Measurements from ENCODE around the gene MAPK4.

MAPK4 gene

DNA sequence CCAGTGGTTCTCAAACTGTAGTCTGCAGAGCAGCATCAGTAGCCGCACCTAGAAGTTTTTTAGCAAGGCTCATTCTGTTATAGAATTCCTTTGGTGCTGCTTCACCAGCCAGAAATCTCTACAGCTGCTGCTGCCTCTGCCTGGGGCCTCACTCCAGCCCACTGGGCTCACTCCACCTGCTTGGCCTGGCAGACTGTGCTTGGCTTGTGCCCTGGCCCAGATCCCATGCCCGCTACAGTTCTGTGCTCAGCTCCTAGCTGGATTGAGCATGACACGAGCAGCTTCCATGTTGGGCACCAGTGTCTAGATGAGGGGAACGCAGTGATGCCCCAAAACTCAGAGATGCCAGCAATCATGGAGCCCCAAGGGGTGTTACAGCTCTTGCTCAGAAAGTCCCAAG lies 22.6 kb downstream of the MAPK4 start:
- H3K4me3 ChIP-seq (ENCODE audit: low read depth, low read length, poor library complexity, severe bottlenecking), result no peak overlapping the region
- no peak for TF ChIP-seq EZH2 (IDR thresholded peaks at IDR 0.05; ENCODE audit: borderline replicate concordance, low read length)
- TF ChIP-seq, protein P1, sequence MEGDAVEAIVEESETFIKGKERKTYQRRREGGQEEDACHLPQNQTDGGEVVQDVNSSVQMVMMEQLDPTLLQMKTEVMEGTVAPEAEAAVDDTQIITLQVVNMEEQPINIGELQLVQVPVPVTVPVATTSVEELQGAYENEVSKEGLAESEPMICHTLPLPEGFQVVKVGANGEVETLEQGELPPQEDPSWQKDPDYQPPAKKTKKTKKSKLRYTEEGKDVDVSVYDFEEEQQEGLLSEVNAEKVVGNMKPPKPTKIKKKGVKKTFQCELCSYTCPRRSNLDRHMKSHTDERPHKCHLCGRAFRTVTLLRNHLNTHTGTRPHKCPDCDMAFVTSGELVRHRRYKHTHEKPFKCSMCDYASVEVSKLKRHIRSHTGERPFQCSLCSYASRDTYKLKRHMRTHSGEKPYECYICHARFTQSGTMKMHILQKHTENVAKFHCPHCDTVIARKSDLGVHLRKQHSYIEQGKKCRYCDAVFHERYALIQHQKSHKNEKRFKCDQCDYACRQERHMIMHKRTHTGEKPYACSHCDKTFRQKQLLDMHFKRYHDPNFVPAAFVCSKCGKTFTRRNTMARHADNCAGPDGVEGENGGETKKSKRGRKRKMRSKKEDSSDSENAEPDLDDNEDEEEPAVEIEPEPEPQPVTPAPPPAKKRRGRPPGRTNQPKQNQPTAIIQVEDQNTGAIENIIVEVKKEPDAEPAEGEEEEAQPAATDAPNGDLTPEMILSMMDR (IDR thresholded peaks at IDR 0.05; ENCODE audit: low read length), result no peak
- no peaks in the 10 kb centered on the region; the same call in 1 of the 2 replicates for H3K36me3 ChIP-seq (ENCODE audit: insufficient read depth, low read length)
- no peak overlapping the region for H3K4me2 ChIP-seq (ENCODE audit: low read length)
- no peaks in the 10 kb centered on the region for H4K20me1 ChIP-seq (ENCODE audit: insufficient read depth, low read length)
- H3K79me2 ChIP-seq (ENCODE audit: insufficient read depth, low read length), result no peaks in the 10 kb centered on the region
- no peaks in the 10 kb centered on the region for H3F3A ChIP-seq (ENCODE audit: insufficient read depth, low read length)
- H3K27ac ChIP-seq (ENCODE audit: low read depth, low read length, poor library complexity, severe bottlenecking), result no peak overlapping the region
- no peak overlapping the region for H3K9ac ChIP-seq (ENCODE audit: low read length)
- no peaks in the 10 kb centered on the region for H3K27me3 ChIP-seq (ENCODE audit: insufficient read depth, low read length)
- H3K9me2 ChIP-seq (ENCODE audit: low read depth, low read length), result no peaks in the 10 kb centered on the region
- H3K9me3 ChIP-seq (ENCODE audit: low read length), result 0 out of 2 replicates have a peak, but pooled peaks cover 2% of the 10 kb centered on the region
- H3K4me1 ChIP-seq (ENCODE audit: insufficient read depth, low read length, severe bottlenecking), result no peaks in the 10 kb centered on the region
- H2AFZ ChIP-seq (ENCODE audit: low read length), result no peak overlapping the region

DNA sequence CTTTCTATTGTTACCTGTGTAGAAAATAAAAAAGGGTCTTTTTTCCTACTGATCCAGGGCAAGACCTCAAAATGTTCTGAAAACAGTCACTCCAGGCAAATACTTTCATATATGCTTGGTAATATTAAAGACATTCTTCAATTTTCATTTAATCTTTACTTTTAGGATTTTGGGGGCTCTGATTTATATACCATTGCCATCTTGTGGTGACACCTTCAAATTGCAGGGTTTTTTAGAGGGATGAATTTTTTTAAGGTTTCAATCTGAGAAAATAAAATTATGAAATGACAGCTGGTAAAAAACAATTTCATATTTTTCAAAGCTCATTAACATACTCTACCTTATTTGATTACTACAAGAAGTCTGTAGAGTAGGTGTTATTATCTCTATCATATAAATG lies 26.8 kb downstream of the MAPK4 start:
- H3K9ac ChIP-seq (ENCODE audit: low read length), result no peak overlapping the region
- H2AFZ ChIP-seq (ENCODE audit: low read length), result no peak overlapping the region
- no peaks in the 10 kb centered on the region for H3K4me1 ChIP-seq (ENCODE audit: insufficient read depth, low read length, severe bottlenecking)
- no peaks in the 10 kb centered on the region for H3K79me2 ChIP-seq (ENCODE audit: insufficient read depth, low read length)
- TF ChIP-seq, protein P1 (IDR thresholded peaks at IDR 0.05; ENCODE audit: low read length), result peak; percentile 51
- no peak for TF ChIP-seq EZH2 (IDR thresholded peaks at IDR 0.05; ENCODE audit: borderline replicate concordance, low read length)
- H3K36me3 ChIP-seq (ENCODE audit: insufficient read depth, low read length), result no peaks in the 10 kb centered on the region; the same call in 1 of the 2 replicates
- no peaks in the 10 kb centered on the region for H4K20me1 ChIP-seq (ENCODE audit: insufficient read depth, low read length)
- no peaks in the 10 kb centered on the region for H3K9me2 ChIP-seq (ENCODE audit: low read depth, low read length)
- H3K4me2 ChIP-seq (ENCODE audit: low read length), result no peak overlapping the region
- H3K4me3 ChIP-seq (ENCODE audit: low read depth, low read length, poor library complexity, severe bottlenecking), result no peak overlapping the region
- no peak overlapping the region for H3K27ac ChIP-seq (ENCODE audit: low read depth, low read length, poor library complexity, severe bottlenecking)
- H3F3A ChIP-seq (ENCODE audit: insufficient read depth, low read length), result no peaks in the 10 kb centered on the region
- no peaks in the 10 kb centered on the region for H3K27me3 ChIP-seq (ENCODE audit: insufficient read depth, low read length)
- 0 out of 2 replicates have a peak, but pooled peaks cover 2% of the 10 kb centered on the region for H3K9me3 ChIP-seq (ENCODE audit: low read length)

DNA sequence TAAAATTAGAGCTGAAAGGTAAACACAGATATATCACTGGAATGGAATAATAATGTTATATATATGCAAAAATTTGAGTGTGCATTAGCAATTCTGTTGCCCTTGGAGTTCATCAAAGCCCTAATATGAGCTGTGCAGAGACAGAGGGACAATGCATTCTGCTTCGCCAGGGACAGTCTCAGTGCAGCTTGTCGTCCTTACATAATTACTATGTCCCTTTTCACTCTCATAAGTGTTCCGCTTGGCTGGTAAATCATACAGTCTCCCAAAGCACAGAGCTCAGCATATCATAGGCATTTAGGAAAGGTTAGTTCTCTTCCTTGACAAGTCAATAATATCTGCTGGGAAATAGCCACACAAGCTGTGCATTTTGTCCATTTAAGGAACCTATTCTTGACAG lies 30.7 kb downstream of the MAPK4 start:
- no peaks in the 10 kb centered on the region for H3K36me3 ChIP-seq (ENCODE audit: insufficient read depth, low read length)
- no peak overlapping the region for H3K4me2 ChIP-seq (ENCODE audit: low read length)
- no peaks in the 10 kb centered on the region for H3F3A ChIP-seq (ENCODE audit: insufficient read depth, low read length)
- no peaks in the 10 kb centered on the region for H4K20me1 ChIP-seq (ENCODE audit: insufficient read depth, low read length)
- H3K9me3 ChIP-seq (ENCODE audit: low read length), result no peaks in the 10 kb centered on the region
- TF ChIP-seq EZH2 (IDR thresholded peaks at IDR 0.05; ENCODE audit: borderline replicate concordance, low read length), result no peak
- TF ChIP-seq, protein P1 (IDR thresholded peaks at IDR 0.05; ENCODE audit: low read length), result no peak
- no peak overlapping the region for H3K9ac ChIP-seq (ENCODE audit: low read length)
- H3K27me3 ChIP-seq (ENCODE audit: insufficient read depth, low read length), result no peaks in the 10 kb centered on the region; the same call in 1 of the 2 replicates
- H3K9me2 ChIP-seq (ENCODE audit: low read depth, low read length), result no peaks in the 10 kb centered on the region
- H2AFZ ChIP-seq (ENCODE audit: low read length), result no peak overlapping the region
- H3K4me1 ChIP-seq (ENCODE audit: insufficient read depth, low read length, severe bottlenecking), result no peaks in the 10 kb centered on the region
- no peak overlapping the region for H3K27ac ChIP-seq (ENCODE audit: low read depth, low read length, poor library complexity, severe bottlenecking)
- no peak overlapping the region for H3K4me3 ChIP-seq (ENCODE audit: low read depth, low read length, poor library complexity, severe bottlenecking)
- H3K79me2 ChIP-seq (ENCODE audit: insufficient read depth, low read length), result no peaks in the 10 kb centered on the region
